GM21423 (cell line): Measurements from ENCODE around the gene LUC7L.
"Not testable (repeated sequence)": the region's sequence is repeated elsewhere in the genome, so short reads cannot be mapped to it uniquely, and the experiment has no call there.

Source experiments
- ATAC-seq: cut with Tn5 transposase; IDR thresholded peaks from one replicate; pipeline ENCODE4 v1.9.1; 2021; ENCODE audit warnings: mild to moderate bottlenecking, moderate library complexity; ENCODE audit not compliant: unreplicated experiment

LUC7L gene

GRCh38 chr16:183005-183404 lies 46.2 kb downstream of the LUC7L start:
- ATAC-seq, result no peak

- ATAC-seq, result no peak
Measured at GRCh38 chr16:181565-182021, 47.7 kb downstream of the LUC7L start.

GRCh38 chr16:180681-181564 lies 48.3 kb downstream of the LUC7L start:
- ATAC-seq, result no peak

GRCh38 chr16:180101-180675 lies 49.1 kb downstream of the LUC7L start, which contains the start of gene HBQ1:
Gene HBQ1 (plus strand): TSS chr16:180459. CDS start chr16:180487, 28 bp downstream.
- no peak for ATAC-seq

- no peak for ATAC-seq
Measured at GRCh38 chr16:179211-180092, 49.8 kb downstream of the LUC7L start.

- ATAC-seq, result no peak
Measured at GRCh38 chr16:178668-179015, 50.6 kb downstream of the LUC7L start.

- ATAC-seq, result no peak
Measured at GRCh38 chr16:177981-178667, 51.1 kb downstream of the LUC7L start.

- no peak for ATAC-seq
Measured at GRCh38 chr16:177394-177822, 51.8 kb downstream of the LUC7L start.

GRCh38 chr16:176477-177382 lies 52.5 kb downstream of the LUC7L start, which contains the start of gene HBA1:
Gene HBA1 (plus strand): TSS chr16:176680. CDS start chr16:176717, 37 bp downstream.
- not testable (repeated sequence) for ATAC-seq

- not testable (repeated sequence) for ATAC-seq
Measured at GRCh38 chr16:176006-176405, 53.2 kb downstream of the LUC7L start.

GRCh38 chr16:175011-175949 lies 54.0 kb downstream of the LUC7L start:
- ATAC-seq, result no peak

- not testable (repeated sequence) for ATAC-seq
Measured at GRCh38 chr16:173928-174769, 55.1 kb downstream of the LUC7L start.

- ATAC-seq, result not testable (repeated sequence)
Measured at GRCh38 chr16:173211-173854, 55.9 kb downstream of the LUC7L start.

- ATAC-seq, result not testable (repeated sequence)
Measured at GRCh38 chr16:172374-172941, 56.8 kb downstream of the LUC7L start, which contains the start of gene HBA2. Gene HBA2 (plus strand): TSS chr16:172876. CDS start chr16:172913, 37 bp downstream.

GRCh38 chr16:170788-171187 lies 58.5 kb downstream of the LUC7L start:
- ATAC-seq, result no peak

GRCh38 chr16:170088-170507 lies 59.2 kb downstream of the LUC7L start:
- ATAC-seq, result not testable (repeated sequence)
